ENCODE measurements around the gene TUBB4A.

The TUBB4A gene

DNA sequence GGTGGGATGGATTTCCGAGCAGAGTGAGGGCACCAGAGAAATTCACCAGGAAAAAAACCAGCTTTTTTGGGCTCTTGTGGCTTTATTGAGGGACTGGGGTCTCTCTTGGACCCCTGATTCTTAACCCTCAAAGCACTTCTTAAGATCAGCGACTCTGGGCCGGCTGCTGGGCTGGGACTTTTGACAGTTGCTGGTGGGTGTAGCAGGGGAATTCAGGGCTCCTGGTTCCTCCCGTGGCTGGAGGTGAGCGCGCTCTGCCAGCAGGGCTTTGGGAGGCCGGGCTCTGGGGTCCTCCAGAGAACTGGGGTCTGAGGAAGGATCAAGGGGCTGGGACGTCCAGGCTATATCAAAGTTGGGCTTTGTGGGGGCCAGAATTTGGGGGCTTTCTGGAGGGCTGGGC, 34.7 kb downstream of the TUBB4A start:
- H3K4me3 ChIP-seq (ENCODE audit: low read depth, low read length): no peak overlapping the region
- TF ChIP-seq POLR2A (IDR thresholded peaks at IDR 0.05; ENCODE audit: extremely low read depth, insufficient read length): no peak
- no peak for TF ChIP-seq MYC (IDR thresholded peaks at IDR 0.05; ENCODE audit: low read depth, low read length)
- TF ChIP-seq, protein P1, sequence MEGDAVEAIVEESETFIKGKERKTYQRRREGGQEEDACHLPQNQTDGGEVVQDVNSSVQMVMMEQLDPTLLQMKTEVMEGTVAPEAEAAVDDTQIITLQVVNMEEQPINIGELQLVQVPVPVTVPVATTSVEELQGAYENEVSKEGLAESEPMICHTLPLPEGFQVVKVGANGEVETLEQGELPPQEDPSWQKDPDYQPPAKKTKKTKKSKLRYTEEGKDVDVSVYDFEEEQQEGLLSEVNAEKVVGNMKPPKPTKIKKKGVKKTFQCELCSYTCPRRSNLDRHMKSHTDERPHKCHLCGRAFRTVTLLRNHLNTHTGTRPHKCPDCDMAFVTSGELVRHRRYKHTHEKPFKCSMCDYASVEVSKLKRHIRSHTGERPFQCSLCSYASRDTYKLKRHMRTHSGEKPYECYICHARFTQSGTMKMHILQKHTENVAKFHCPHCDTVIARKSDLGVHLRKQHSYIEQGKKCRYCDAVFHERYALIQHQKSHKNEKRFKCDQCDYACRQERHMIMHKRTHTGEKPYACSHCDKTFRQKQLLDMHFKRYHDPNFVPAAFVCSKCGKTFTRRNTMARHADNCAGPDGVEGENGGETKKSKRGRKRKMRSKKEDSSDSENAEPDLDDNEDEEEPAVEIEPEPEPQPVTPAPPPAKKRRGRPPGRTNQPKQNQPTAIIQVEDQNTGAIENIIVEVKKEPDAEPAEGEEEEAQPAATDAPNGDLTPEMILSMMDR (IDR thresholded peaks at IDR 0.05; ENCODE audit: low read depth, low read length): no peak
- TF ChIP-seq, protein P2, sequence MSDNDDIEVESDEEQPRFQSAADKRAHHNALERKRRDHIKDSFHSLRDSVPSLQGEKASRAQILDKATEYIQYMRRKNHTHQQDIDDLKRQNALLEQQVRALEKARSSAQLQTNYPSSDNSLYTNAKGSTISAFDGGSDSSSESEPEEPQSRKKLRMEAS (IDR thresholded peaks at IDR 0.05; ENCODE audit: low read depth, low read length): no peak

DNA sequence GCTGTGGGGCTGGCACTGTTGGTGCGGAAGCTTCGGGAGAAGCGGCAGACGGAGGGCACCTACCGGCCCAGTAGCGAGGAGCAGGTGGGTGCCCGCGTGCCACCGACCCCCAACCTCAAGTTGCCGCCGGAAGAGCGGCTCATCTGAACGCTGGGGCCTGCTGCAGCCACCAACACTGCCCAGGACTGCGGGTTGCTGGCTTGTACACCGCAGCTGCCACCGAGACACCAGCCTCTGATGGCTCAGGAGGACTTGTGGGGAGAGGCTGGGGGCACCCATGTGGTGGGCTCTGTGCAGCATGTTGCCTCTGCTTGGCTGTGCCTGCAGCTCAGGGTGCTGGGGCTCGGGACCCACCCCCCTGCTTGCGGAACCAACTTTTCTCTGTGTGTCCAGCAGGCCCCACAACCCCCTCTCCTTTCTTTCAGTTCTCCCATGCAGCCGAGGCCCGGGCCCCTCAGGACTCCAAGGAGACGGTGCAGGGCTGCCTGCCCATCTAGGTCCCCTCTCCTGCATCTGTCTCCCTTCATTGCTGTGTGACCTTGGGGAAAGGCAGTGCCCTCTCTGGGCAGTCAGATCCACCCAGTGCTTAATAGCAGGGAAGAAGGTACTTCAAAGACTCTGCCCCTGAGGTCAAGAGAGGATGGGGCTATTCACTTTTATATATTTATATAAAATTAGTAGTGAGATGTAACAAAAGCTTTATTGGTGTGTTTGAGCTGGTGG, 35.4 kb downstream of the TUBB4A start:
- TF ChIP-seq MYC (IDR thresholded peaks at IDR 0.05; ENCODE audit: low read depth, low read length): no peak
- TF ChIP-seq POLR2A (IDR thresholded peaks at IDR 0.05; ENCODE audit: extremely low read depth, insufficient read length): no peak
- TF ChIP-seq, protein P2 (IDR thresholded peaks at IDR 0.05; ENCODE audit: low read depth, low read length): no peak
- TF ChIP-seq, protein P1 (IDR thresholded peaks at IDR 0.05; ENCODE audit: low read depth, low read length): no peak
- H3K4me3 ChIP-seq (ENCODE audit: low read depth, low read length): no peak overlapping the region
- DNase-seq (ENCODE audit: low read depth): no peak

More for the DNA sequence above, 34.7 kb downstream of the TUBB4A start:
- DNase-seq (ENCODE audit: low read depth): no peak

DNA sequence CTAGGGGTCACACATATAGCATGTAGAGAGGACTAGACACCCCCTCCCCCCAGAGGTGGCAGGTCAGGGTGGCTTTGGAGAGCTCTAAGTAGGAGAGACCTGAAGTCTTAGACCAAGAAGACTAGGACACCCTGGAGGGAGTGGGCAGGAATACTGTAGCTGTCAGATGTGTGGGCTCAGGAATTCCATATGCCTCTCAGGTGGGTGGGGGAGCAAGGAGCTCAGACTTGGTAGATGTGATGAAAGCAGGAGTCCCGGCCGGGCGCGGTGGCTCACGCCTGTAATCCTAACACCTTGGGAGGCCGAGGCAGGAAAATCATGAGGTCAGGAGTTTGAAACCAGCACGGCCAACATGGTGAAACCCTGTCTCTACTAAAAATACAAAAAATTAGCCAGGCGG, 36.4 kb downstream of the TUBB4A start:
- no peak overlapping the region for H3K4me3 ChIP-seq (ENCODE audit: low read depth, low read length)
- TF ChIP-seq, protein P1 (IDR thresholded peaks at IDR 0.05; ENCODE audit: low read depth, low read length): no peak
- TF ChIP-seq, protein P2 (IDR thresholded peaks at IDR 0.05; ENCODE audit: low read depth, low read length): no peak
- TF ChIP-seq POLR2A (IDR thresholded peaks at IDR 0.05; ENCODE audit: extremely low read depth, insufficient read length) (no peak), MYC (IDR thresholded peaks at IDR 0.05; ENCODE audit: low read depth, low read length) (no peak)
- DNase-seq (ENCODE audit: low read depth): no peak

DNA sequence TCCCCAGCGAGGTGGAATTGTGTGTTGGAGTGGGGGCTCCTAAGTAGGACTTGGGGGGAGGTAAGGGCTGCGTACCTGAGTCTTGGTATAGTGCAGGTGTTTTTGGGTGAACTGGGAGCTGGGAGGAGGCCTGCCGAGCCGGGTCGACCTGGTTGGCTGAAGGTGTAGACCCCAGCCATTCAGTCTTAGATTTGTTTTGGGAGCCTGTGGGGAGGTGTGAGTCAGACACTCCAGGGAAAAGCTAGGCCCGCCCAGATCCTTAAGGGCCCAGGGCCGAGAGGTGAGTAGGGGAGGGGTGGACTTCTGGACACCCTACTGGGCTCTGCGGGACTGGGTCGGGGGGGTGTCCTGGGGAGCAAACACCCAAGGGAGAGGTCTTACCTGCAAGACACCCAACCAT, 37.1 kb downstream of the TUBB4A start:
- DNase-seq (ENCODE audit: low read depth): no peak
- no peak overlapping the region for H3K4me3 ChIP-seq (ENCODE audit: low read depth, low read length)
- TF ChIP-seq MYC (IDR thresholded peaks at IDR 0.05; ENCODE audit: low read depth, low read length) (no peak), POLR2A (IDR thresholded peaks at IDR 0.05; ENCODE audit: extremely low read depth, insufficient read length) (no peak)
- TF ChIP-seq, protein P2 (IDR thresholded peaks at IDR 0.05; ENCODE audit: low read depth, low read length): no peak
- TF ChIP-seq, protein P1 (IDR thresholded peaks at IDR 0.05; ENCODE audit: low read depth, low read length): no peak

DNA sequence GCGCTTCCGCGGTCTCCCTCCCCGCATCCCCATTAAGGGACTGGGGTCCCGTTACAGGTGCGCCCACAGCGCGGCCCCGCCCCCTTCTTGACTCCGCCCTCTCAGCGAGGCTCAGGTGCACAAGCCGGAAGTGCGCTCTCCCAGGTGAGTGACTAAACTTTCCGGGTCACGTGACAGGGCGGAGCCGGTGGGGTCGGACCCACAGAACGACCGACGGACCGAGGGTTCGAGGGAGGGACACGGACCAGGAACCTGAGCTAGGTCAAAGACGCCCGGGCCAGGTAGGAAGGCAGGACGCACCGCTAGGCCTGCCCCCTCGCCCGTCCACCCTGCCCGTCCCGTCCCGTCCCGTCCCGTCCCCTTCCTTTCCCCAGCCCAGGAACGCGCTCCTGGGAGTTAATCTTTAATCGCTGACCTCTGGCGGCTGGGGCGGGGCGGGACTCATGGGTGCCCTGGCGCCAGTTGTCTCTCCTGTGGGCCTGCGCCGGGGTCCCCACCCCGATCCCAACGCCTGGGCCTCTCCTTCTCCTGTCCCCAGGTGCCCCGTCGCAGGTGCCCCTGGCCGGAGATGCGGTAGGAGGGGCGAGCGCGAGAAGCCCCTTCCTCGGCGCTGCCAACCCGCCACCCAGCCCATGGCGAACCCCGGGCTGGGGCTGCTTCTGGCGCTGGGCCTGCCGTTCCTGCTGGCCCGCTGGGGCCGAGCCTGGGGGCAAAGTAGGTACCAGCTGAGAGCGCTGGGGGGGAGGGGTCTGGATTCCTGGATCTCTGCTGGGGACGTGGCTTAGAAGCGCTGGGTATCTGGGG, 37.8 kb downstream of the TUBB4A start, which contains the start of gene CRB3:
Gene CRB3 (plus strand): TSS at position 202 of the 804 bp plus-strand sequence. CDS start 431 bp downstream, at position 633.
- H3K4me3 ChIP-seq (ENCODE audit: low read depth, low read length): no peak within 1 kb of the TSS
- no peak for DNase-seq (ENCODE audit: low read depth)
- TF ChIP-seq, protein P1 (IDR thresholded peaks at IDR 0.05; ENCODE audit: low read depth, low read length): no peak
- TF ChIP-seq POLR2A (IDR thresholded peaks at IDR 0.05; ENCODE audit: extremely low read depth, insufficient read length) (no peak), MYC (IDR thresholded peaks at IDR 0.05; ENCODE audit: low read depth, low read length) (no peak)
- TF ChIP-seq, protein P2 (IDR thresholded peaks at IDR 0.05; ENCODE audit: low read depth, low read length): no peak

All from NB4 (cell line).